KMS-11 (cell line): ENCODE data around the gene FAM186B.

Experiments
- H2AFZ ChIP-seq: fragments of 200-600 bp; sonication (generic); 2 replicates; pipeline ENCODE4 v1.6.1; 2016; ENCODE audit warnings: antibody characterized with exemption, mixed run types, low read depth
- H3K27ac ChIP-seq: fragments of 200-600 bp; sonication (generic); 2 replicates; pipeline ENCODE4 v1.6.1; 2016; ENCODE audit warnings: mild to moderate bottlenecking, mixed run types
- H3K27me3 ChIP-seq: fragments of 200-600 bp; sonication (generic); 2 replicates; pipeline ENCODE4 v1.6.1; 2017; ENCODE audit warnings: mild to moderate bottlenecking, low read depth, mixed run types, moderate library complexity; ENCODE audit not compliant: insufficient read depth
- H3K36me3 ChIP-seq: fragments of 200-600 bp; sonication (generic); 2 replicates; pipeline ENCODE4 v1.6.1; 2017; ENCODE audit warnings: mild to moderate bottlenecking, mixed run types; ENCODE audit not compliant: insufficient read depth
- H3K4me1 ChIP-seq: fragments of 200-600 bp; sonication (generic); 2 replicates; pipeline ENCODE4 v1.6.1; 2016; ENCODE audit warnings: mild to moderate bottlenecking, low read depth, mixed run types; ENCODE audit not compliant: poor library complexity, severe bottlenecking
- H3K4me2 ChIP-seq: fragments of 200-600 bp; sonication (generic); 2 replicates; pipeline ENCODE4 v1.7.0; 2016; ENCODE audit warnings: mild to moderate bottlenecking, mixed run types
- H3K4me3 ChIP-seq: fragments of 200-600 bp; sonication (generic); IDR thresholded peaks from 2 replicates; pipeline ENCODE4 v1.6.1; 2017; ENCODE audit warnings: low read depth, low read length, mixed read lengths; ENCODE audit not compliant: insufficient read depth
- H3K79me2 ChIP-seq: fragments of 200-600 bp; sonication (generic); 2 replicates; pipeline ENCODE4 v1.6.1; 2016; ENCODE audit warnings: low read depth, mixed run types; ENCODE audit not compliant: insufficient read depth
- H3K9ac ChIP-seq: fragments of 200-600 bp; sonication (generic); 2 replicates; pipeline ENCODE4 v1.6.1; 2016; ENCODE audit warnings: mild to moderate bottlenecking, mixed run types
- H4K20me1 ChIP-seq: fragments of 200-600 bp; sonication (generic); 2 replicates; pipeline ENCODE4 v1.6.1; 2016; ENCODE audit warnings: mild to moderate bottlenecking, mixed run types; ENCODE audit not compliant: insufficient read depth
- CTCF ChIP-seq: fragments of 200-600 bp; sonication (generic); conservative IDR thresholded peaks from 2 replicates; pipeline ENCODE4 v1.6.1; 2017; ENCODE audit warnings: low read depth, mild to moderate bottlenecking, antibody characterized with exemption, low read length, moderate library complexity, mixed read lengths

FAM186B gene

GRCh38 chr12:49568442-49569162, 36.8 kb downstream of the FAM186B start:
- no peaks in the 10 kb centered on the region for H4K20me1 ChIP-seq
- H3K4me1 ChIP-seq, result peaks cover 23% of the 10 kb centered on the region
- H3K4me2 ChIP-seq, result peak overlapping the region; percentile 88
- peaks cover 37% of the 10 kb centered on the region for H3K79me2 ChIP-seq
- peak overlapping the region; percentile 22 for H3K4me3 ChIP-seq
- H3K36me3 ChIP-seq, result no peaks in the 10 kb centered on the region; the same call in 1 of the 2 replicates
- no peaks in the 10 kb centered on the region for H3K27me3 ChIP-seq
- H3K9ac ChIP-seq, result peak overlapping the region; percentile 92
- peak overlapping the region; percentile 95 for H2AFZ ChIP-seq
- TF ChIP-seq CTCF, result no peak
- H3K27ac ChIP-seq, result peak overlapping the region; percentile 78

- H2AFZ ChIP-seq, result peak within 1 kb of the TSS; percentile 95
- peak within 1 kb of the TSS; percentile 88 for H3K4me2 ChIP-seq
- TF ChIP-seq CTCF, result no peak
- no peaks in the 10 kb centered on the region for H3K36me3 ChIP-seq
- H3K4me3 ChIP-seq, result peak within 1 kb of the TSS; percentile 22
- H3K27ac ChIP-seq, result peak within 1 kb of the TSS; percentile 78
- no peaks in the 10 kb centered on the region for H3K27me3 ChIP-seq
- no peaks in the 10 kb centered on the region for H4K20me1 ChIP-seq
- peaks cover 23% of the 10 kb centered on the region for H3K4me1 ChIP-seq
- H3K79me2 ChIP-seq, result peaks cover 37% of the 10 kb centered on the region
- H3K9ac ChIP-seq, result peak within 1 kb of the TSS; percentile 92
Measured at GRCh38 chr12:49567611-49568441, 37.6 kb downstream of the FAM186B start, which contains the start of gene MCRS1. MCRS1 (minus strand) TSS chr12:49568142; CDS start chr12:49566731, 1,411 bp downstream.

DNA sequence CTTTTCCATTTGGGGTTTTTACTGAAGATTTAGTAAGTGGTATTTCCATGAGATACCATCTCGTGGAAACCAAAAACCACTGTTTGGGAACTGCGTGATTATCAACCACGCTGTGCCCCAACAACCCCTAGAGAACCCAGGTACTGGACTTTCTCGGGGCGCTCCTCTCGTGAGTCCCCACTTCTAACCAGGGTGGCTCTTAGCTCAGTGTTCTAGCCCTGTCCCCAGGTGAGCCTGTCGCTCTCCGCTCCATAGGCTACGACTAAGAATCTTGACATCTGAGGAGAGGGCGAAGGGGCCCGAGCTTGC, 38.2 kb downstream of the FAM186B start:
- H3K4me3 ChIP-seq, result peak overlapping the region; percentile 21
- H3K27ac ChIP-seq, result peak overlapping the region; percentile 78
- H3K79me2 ChIP-seq, result peaks cover 37% of the 10 kb centered on the region
- H3K4me1 ChIP-seq, result peaks cover 23% of the 10 kb centered on the region
- no peaks in the 10 kb centered on the region for H4K20me1 ChIP-seq
- no peaks in the 10 kb centered on the region for H3K27me3 ChIP-seq
- H3K4me2 ChIP-seq, result peak overlapping the region; percentile 88
- H3K9ac ChIP-seq, result peak overlapping the region; percentile 92
- peak overlapping the region; percentile 95 for H2AFZ ChIP-seq
- H3K36me3 ChIP-seq, result no peaks in the 10 kb centered on the region
- TF ChIP-seq CTCF, result no peak

- peaks cover 37% of the 10 kb centered on the region for H3K79me2 ChIP-seq
- no peak overlapping the region for H3K9ac ChIP-seq
- H3K27me3 ChIP-seq, result no peaks in the 10 kb centered on the region
- no peak for TF ChIP-seq CTCF
- no peak overlapping the region for H3K27ac ChIP-seq
- H3K36me3 ChIP-seq, result no peaks in the 10 kb centered on the region
- H3K4me3 ChIP-seq, result no peak overlapping the region
- no peaks in the 10 kb centered on the region for H4K20me1 ChIP-seq
- H3K4me1 ChIP-seq, result peaks cover 23% of the 10 kb centered on the region
- H2AFZ ChIP-seq, result no peak overlapping the region
- H3K4me2 ChIP-seq, result peak overlapping the region; percentile 88; the same call in 1 of the 2 replicates
Measured at GRCh38 chr12:49566361-49566760, 39.1 kb downstream of the FAM186B start.
